HFF-Myc (cell line): ENCODE measurements around the gene FSTL4.

Source experiments
- DNase-seq: peaks from one replicate; pipeline ENCODE4 v3.0.0-alpha.2; 2011; ENCODE audit warnings: low read depth; ENCODE audit errors: extremely low read depth
- H3K4me3 ChIP-seq: replicated peaks from 2 replicates; pipeline ENCODE4 v1.5.1; 2011; ENCODE audit warnings: low read depth, mild to moderate bottlenecking, control low read depth, low read length
- CTCF ChIP-seq: IDR thresholded peaks from 2 replicates; pipeline ENCODE4 v1.5.1; 2012; ENCODE audit warnings: mild to moderate bottlenecking, low read depth, low read length, control low read depth; ENCODE audit errors: missing control alignments

Gene FSTL4

GRCh38 chr5:133334796-133335639 lies 277.3 kb downstream of the FSTL4 start:
- TF ChIP-seq CTCF: no peak
- DNase-seq: no peak
- H3K4me3 ChIP-seq: no peak overlapping the region

DNA sequence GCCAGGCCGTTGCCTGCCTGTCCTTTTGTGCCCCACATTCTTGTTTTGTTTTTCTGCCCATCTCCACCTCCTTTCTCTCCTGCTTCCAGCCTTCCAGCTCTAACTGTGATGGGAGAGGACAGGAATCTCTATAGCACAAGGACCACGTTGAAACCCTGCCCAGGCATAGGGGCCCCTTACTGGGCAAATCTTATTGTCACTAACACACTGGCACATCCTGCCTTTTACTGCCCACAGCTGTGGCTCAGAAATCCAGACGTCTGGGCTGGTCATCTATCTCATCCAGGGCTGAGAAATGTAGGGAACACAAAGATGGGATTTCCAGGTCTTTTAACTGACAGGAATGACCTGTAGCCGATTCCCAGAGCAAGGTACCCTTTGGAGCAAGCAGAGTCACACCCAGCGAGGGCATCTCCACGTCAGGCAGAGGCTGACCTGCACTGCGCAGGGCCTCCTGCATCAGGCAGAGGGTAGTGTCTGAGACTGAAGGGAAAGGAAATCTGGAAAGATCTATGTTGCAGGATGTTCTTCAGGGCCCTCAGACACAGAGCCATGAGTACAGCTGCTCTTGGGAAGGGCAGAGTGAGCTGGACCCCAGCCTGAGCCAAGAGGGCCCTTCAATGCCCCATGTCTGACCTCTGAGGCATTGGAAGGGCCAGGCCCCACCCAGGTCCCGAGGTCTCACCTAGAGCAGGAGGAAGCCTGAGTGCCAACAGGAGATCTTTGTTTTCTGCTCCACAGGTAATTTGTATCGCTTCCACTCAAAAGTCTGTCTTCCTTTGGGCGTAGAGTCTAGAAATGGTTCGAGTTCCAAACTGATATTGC lies 278.8 kb downstream of the FSTL4 start:
- TF ChIP-seq CTCF: no peak
- no peak overlapping the region for H3K4me3 ChIP-seq
- no peak for DNase-seq

DNA sequence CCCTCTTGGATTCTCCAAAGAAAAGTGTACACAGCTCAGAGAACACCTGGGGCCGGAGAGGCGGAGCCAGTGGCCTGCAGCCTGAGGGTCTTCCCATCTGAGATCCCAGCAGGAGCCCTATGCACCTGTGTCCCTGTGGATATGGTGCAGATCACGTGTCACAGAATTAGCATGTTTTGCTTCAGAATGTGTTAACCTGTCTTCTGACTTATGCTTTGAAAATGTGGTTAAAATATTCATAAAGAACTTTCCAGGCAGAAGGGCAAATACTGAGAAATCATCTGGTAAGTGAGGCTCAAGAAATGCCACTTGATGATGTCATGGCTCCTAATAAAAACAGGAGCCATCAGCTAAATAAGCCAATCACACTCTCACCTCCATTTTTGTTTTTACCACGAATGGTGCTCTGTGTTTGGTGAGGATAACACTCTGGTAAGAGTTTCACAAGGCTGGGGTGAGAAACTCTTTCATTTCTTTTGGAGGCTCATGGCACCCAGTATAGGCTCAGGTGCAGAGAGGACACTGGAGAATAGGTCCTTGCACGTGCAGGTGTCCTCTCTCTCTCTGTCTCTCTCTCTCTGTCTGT lies 279.8 kb downstream of the FSTL4 start:
- DNase-seq: no peak
- no peak for TF ChIP-seq CTCF
- no peak overlapping the region for H3K4me3 ChIP-seq

- no peak for TF ChIP-seq CTCF
- H3K4me3 ChIP-seq: no peak overlapping the region
- no peak for DNase-seq
Observed at GRCh38 chr5:133331941-133332340, 280.4 kb downstream of the FSTL4 start.

- no peak for TF ChIP-seq CTCF
- DNase-seq: no peak
Observed at GRCh38 chr5:133330956-133331355, 281.4 kb downstream of the FSTL4 start.

GRCh38 chr5:133328800-133329199 lies 283.5 kb downstream of the FSTL4 start:
- no peak for DNase-seq
- H3K4me3 ChIP-seq: no peak overlapping the region
- TF ChIP-seq CTCF: no peak

More at GRCh38 chr5:133330956-133331355, 281.4 kb downstream of the FSTL4 start:
- H3K4me3 ChIP-seq: no peak overlapping the region
